ENCODE measurements around the gene FURIN.

DNA sequence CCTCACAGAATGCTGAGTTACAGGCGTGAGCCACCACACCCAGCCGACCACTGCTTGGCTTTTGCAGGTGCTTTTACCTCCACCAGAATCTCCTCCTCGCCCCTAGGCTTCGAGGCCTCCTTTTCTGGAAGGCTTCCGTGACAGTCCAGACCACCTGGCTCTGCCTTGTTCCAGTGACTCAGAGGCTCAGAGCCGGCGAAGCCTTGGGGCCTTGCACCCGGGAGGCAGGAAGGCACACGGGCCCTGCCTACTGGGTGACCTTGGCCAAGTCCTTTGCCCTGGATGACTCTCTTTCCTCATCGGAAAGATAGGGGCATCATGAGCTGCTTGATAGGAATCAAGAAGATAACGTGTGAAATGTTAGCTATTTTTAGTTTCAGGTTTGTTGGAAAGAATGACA lies 31.3 kb upstream of the FURIN start:
- TF ChIP-seq CTCF (IDR thresholded peaks at IDR 0.05) (no peak), POLR2A (IDR thresholded peaks at IDR 0.05) (no peak), EP300 (IDR thresholded peaks at IDR 0.05) (no peak)

Data from tibial nerve (tissue), 4 donors.